GM23338 (cell line): ENCODE data around the gene HMGCL. TPM values are rescaled to one million over a fixed set of nuclear protein-coding genes. Genes with fewer than 3 reads are reported as not detected.

Source experiments
- ATAC-seq: fragments of 200-7000 bp; cut with Tn5 transposase; 3 replicates; pipeline ENCODE4 v1.9.1; 2020
- DNase-seq: peaks from one replicate; pipeline ENCODE4 v3.0.0-alpha.2; 2015; ENCODE audit warnings: low spot score
- H2AFZ ChIP-seq: fragments of 200-600 bp; sonication (generic); 2 replicates; pipeline ENCODE4 v1.8.0; 2016; ENCODE audit warnings: antibody characterized with exemption, mild to moderate bottlenecking, moderate library complexity
- H3F3A ChIP-seq: fragments of 200-600 bp; sonication (generic); replicated peaks from 2 replicates; pipeline ENCODE4 v1.8.0; 2017; ENCODE audit warnings: antibody characterized with exemption, mixed run types, low read depth
- H3K27ac ChIP-seq: fragments of 200-600 bp; sonication (generic); 2 replicates; pipeline ENCODE4 v1.6.1; 2016; ENCODE audit warnings: low read depth
- H3K27me3 ChIP-seq: fragments of 200-600 bp; sonication (generic); 2 replicates; pipeline ENCODE4 v1.8.0; 2016; ENCODE audit warnings: mild to moderate bottlenecking, mixed run types, moderate library complexity; ENCODE audit not compliant: insufficient read depth
- H3K36me3 ChIP-seq: fragments of 200-600 bp; sonication (generic); 2 replicates; pipeline ENCODE4 v1.8.0; 2016; ENCODE audit warnings: mild to moderate bottlenecking; ENCODE audit not compliant: insufficient read depth
- H3K4me1 ChIP-seq: fragments of 200-600 bp; sonication (generic); 2 replicates; pipeline ENCODE4 v1.8.0; 2016; ENCODE audit warnings: mild to moderate bottlenecking, moderate library complexity; ENCODE audit not compliant: insufficient read depth
- H3K4me2 ChIP-seq: fragments of 200-600 bp; sonication (generic); 2 replicates; pipeline ENCODE4 v1.7.1; 2017; ENCODE audit warnings: mixed run types
- H3K4me3 ChIP-seq: fragments of 200-600 bp; sonication (generic); 2 replicates; pipeline ENCODE4 v1.6.1; 2016; ENCODE audit warnings: mixed run types
- H3K79me2 ChIP-seq: fragments of 200-600 bp; sonication (generic); replicated peaks from 2 replicates; pipeline ENCODE4 v1.8.0; 2017; ENCODE audit warnings: mild to moderate bottlenecking; ENCODE audit not compliant: insufficient read depth
- H3K9me2 ChIP-seq: fragments of 200-600 bp; sonication (generic); 2 replicates; pipeline ENCODE4 v1.8.0; 2017; ENCODE audit not compliant: insufficient read depth
- H4K20me1 ChIP-seq: fragments of 200-600 bp; sonication (generic); replicated peaks from 2 replicates; pipeline ENCODE4 v1.8.0; 2017; ENCODE audit warnings: mild to moderate bottlenecking; ENCODE audit not compliant: insufficient read depth
- H3K27ac Mint-ChIP-seq: 2 replicates; pipeline ENCODE4 v1.8.0; 2020; ENCODE audit warnings: inconsistent platforms, mild to moderate bottlenecking, moderate library complexity, mixed read lengths
- H3K27me3 Mint-ChIP-seq: 3 replicates; pipeline ENCODE4 v1.8.0; 2022; ENCODE audit warnings: low read depth, mild to moderate bottlenecking, moderate library complexity, mixed read lengths, inconsistent platforms; ENCODE audit not compliant: insufficient read depth, poor library complexity
- H3K36me3 Mint-ChIP-seq: 3 replicates; pipeline ENCODE4 v1.8.0; 2021; ENCODE audit warnings: low read depth, mild to moderate bottlenecking, inconsistent platforms, moderate library complexity, mixed read lengths
- H3K4me1 Mint-ChIP-seq: 3 replicates; pipeline ENCODE4 v1.8.0; 2020; ENCODE audit warnings: mild to moderate bottlenecking, inconsistent platforms, mixed read lengths
- H3K4me3 Mint-ChIP-seq: 3 replicates; pipeline ENCODE4 v1.8.0; 2021; ENCODE audit warnings: moderate library complexity, mild to moderate bottlenecking, inconsistent platforms, mixed read lengths
- H3K9me3 Mint-ChIP-seq: 3 replicates; pipeline ENCODE4 v1.8.0; 2020; ENCODE audit warnings: moderate library complexity, mild to moderate bottlenecking, inconsistent platforms, mixed read lengths
- CREB1 ChIP-seq: fragments of 250-450 bp; sonication (Bioruptor Pico); IDR thresholded peaks from 2 replicates; pipeline ENCODE4 v1.5.0; 2020; ENCODE audit warnings: low read depth, mild to moderate bottlenecking, moderate library complexity
- ETS1 ChIP-seq: IDR thresholded peaks from 2 replicates; pipeline ENCODE4 v1.6.1; 2016; ENCODE audit warnings: antibody characterized with exemption
- EZH2 ChIP-seq: fragments of 200-600 bp; sonication (generic); IDR thresholded peaks from one replicate; pipeline ENCODE4 v1.8.0; 2017; ENCODE audit warnings: antibody characterized with exemption, mild to moderate bottlenecking, low read depth; ENCODE audit not compliant: unreplicated experiment
- EZH2phosphoT487 ChIP-seq: fragments of 200-600 bp; sonication (generic); IDR thresholded peaks from one replicate; pipeline ENCODE4 v1.8.1; 2018; ENCODE audit warnings: antibody characterized with exemption; ENCODE audit not compliant: unreplicated experiment
- JUNB ChIP-seq: IDR thresholded peaks from one replicate; pipeline ENCODE4 v1.6.1; 2016; ENCODE audit warnings: antibody characterized with exemption; ENCODE audit not compliant: unreplicated experiment
- NANOG ChIP-seq: IDR thresholded peaks from 2 replicates; pipeline ENCODE4 v1.6.1; 2016; ENCODE audit warnings: antibody characterized with exemption, borderline replicate concordance
- POLR2AphosphoS5 ChIP-seq: IDR thresholded peaks from 2 replicates; pipeline ENCODE4 v1.6.1; 2016; ENCODE audit warnings: antibody characterized with exemption, low read depth
- REST ChIP-seq: IDR thresholded peaks from one replicate; pipeline ENCODE4 v1.6.1; 2018; ENCODE audit warnings: antibody characterized with exemption; ENCODE audit not compliant: unreplicated experiment
- STAT1 ChIP-seq: IDR thresholded peaks from one replicate; pipeline ENCODE4 v1.6.1; 2016; ENCODE audit warnings: antibody characterized with exemption; ENCODE audit not compliant: unreplicated experiment
- ZNF114 ChIP-seq: fragments of 250-450 bp; sonication (Bioruptor Pico); IDR thresholded peaks from 2 replicates; pipeline ENCODE4 v1.5.0; 2020; ENCODE audit warnings: mild to moderate bottlenecking, moderate library complexity
- ZNF331 ChIP-seq: fragments of 250-450 bp; sonication (Bioruptor Pico); IDR thresholded peaks from 2 replicates; pipeline ENCODE4 v1.5.0; 2020; ENCODE audit warnings: low read depth, mild to moderate bottlenecking, moderate library complexity
- polyA plus RNA-seq: library from polyadenylated mRNA; unstranded; fragments of >200 nt; fragmentation: Nextera tagmentation; extraction: Ambion mirVana; gene quantifications from 2 replicates; pipeline ENCODE4 v1.2.1, GENCODE V29; 2016
- total RNA-seq: library from RNA; depleted of rRNA; stranded (reverse); fragments of >200 nt; shearing (Covaris generic); gene quantifications from 2 replicates; pipeline ENCODE4 v1.2.3, GENCODE V29; 2014
- TF ChIP-seq, protein P1 (sequence below), 2 experiments: fragments of 200-600 bp in 1 of 2; sonication (generic) in 1 of 2; conservative IDR thresholded peaks; 2 replicates each; pipeline versions ENCODE4 v1.5.1 to v1.6.1; 2016 to 2017; ENCODE audit warnings: antibody characterized with exemption in 2 of 2, low read depth in 2 of 2, mild to moderate bottlenecking in 2 of 2, moderate library complexity in 1 of 2
- TF ChIP-seq, protein P2 (sequence below): fragments of 250-450 bp; sonication (Bioruptor Pico); IDR thresholded peaks from 2 replicates; pipeline ENCODE4 v1.5.0; 2020; ENCODE audit warnings: mild to moderate bottlenecking, moderate library complexity

Gene HMGCL
- total and polyA plus RNA-seq, 2 experiments from 2014 or later, result 11.6 to 13.7 TPM

DNA sequence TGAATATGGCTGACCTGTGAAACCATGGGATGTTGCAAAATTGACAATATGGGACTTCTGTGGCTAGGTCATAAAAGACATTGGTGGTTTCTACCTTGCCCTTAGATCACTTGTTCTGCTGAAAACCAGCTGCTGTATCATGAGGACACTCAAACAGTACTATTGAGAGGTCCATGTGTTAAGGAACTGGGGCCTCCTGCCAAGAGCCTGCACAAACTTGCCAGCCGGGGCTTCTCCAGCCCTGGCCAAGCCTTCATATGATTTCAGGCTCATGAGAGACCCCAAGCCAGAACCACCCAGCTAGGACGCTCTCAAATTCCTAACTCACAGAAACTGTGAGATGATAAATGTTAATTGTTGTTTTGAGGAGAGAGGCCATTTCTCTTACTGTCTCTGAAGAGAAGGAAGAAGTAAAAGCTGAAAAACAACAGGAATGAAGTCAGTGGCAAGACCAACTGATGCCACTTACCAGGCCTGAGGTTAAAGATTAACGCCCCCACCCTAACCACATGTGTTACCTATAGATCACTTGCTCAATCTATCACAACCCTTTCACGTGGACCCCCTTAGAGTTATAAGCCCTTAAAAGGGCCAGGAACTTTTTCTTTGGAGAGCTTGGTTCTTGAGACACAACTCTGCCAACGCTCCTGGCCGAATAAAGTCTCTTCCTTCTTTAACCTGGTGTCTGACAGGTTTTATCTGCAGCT lies 50.9 kb downstream of the HMGCL start:
- no peak overlapping the region for H2AFZ ChIP-seq
- H3K27ac ChIP-seq, result no peak overlapping the region
- peaks cover 4% of the 10 kb centered on the region for H3K27me3 Mint-ChIP-seq

More for the DNA sequence above, 50.9 kb downstream of the HMGCL start:
- no peak for ATAC-seq
- Mint-ChIP-seq H3K9me3 (no peaks in the 10 kb centered on the region), H3K4me1 (peaks cover 6% of the 10 kb centered on the region), H3K4me3 (no peak overlapping the region), H3K36me3 (peaks cover 3% of the 10 kb centered on the region; the same call in 2 of the 3 replicates), H3K27ac (no peak overlapping the region)
- H3K9me2 ChIP-seq, result no peaks in the 10 kb centered on the region
- TF ChIP-seq STAT1 (no peak), ZNF114 (no peak), ZNF331 (CRISPR knock-in tag) (no peak), ETS1 (no peak), NANOG (no peak), REST (no peak), JUNB (no peak), POLR2AphosphoS5 (no peak), CREB1 (CRISPR knock-in tag) (no peak), EZH2 (no peak), EZH2phosphoT487 (no peak)
- TF ChIP-seq, protein P1, sequence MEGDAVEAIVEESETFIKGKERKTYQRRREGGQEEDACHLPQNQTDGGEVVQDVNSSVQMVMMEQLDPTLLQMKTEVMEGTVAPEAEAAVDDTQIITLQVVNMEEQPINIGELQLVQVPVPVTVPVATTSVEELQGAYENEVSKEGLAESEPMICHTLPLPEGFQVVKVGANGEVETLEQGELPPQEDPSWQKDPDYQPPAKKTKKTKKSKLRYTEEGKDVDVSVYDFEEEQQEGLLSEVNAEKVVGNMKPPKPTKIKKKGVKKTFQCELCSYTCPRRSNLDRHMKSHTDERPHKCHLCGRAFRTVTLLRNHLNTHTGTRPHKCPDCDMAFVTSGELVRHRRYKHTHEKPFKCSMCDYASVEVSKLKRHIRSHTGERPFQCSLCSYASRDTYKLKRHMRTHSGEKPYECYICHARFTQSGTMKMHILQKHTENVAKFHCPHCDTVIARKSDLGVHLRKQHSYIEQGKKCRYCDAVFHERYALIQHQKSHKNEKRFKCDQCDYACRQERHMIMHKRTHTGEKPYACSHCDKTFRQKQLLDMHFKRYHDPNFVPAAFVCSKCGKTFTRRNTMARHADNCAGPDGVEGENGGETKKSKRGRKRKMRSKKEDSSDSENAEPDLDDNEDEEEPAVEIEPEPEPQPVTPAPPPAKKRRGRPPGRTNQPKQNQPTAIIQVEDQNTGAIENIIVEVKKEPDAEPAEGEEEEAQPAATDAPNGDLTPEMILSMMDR (conservative IDR thresholded peaks at IDR 0.05; ENCODE audit: low read depth in 2 of 2), result no peak
- TF ChIP-seq, protein P2, sequence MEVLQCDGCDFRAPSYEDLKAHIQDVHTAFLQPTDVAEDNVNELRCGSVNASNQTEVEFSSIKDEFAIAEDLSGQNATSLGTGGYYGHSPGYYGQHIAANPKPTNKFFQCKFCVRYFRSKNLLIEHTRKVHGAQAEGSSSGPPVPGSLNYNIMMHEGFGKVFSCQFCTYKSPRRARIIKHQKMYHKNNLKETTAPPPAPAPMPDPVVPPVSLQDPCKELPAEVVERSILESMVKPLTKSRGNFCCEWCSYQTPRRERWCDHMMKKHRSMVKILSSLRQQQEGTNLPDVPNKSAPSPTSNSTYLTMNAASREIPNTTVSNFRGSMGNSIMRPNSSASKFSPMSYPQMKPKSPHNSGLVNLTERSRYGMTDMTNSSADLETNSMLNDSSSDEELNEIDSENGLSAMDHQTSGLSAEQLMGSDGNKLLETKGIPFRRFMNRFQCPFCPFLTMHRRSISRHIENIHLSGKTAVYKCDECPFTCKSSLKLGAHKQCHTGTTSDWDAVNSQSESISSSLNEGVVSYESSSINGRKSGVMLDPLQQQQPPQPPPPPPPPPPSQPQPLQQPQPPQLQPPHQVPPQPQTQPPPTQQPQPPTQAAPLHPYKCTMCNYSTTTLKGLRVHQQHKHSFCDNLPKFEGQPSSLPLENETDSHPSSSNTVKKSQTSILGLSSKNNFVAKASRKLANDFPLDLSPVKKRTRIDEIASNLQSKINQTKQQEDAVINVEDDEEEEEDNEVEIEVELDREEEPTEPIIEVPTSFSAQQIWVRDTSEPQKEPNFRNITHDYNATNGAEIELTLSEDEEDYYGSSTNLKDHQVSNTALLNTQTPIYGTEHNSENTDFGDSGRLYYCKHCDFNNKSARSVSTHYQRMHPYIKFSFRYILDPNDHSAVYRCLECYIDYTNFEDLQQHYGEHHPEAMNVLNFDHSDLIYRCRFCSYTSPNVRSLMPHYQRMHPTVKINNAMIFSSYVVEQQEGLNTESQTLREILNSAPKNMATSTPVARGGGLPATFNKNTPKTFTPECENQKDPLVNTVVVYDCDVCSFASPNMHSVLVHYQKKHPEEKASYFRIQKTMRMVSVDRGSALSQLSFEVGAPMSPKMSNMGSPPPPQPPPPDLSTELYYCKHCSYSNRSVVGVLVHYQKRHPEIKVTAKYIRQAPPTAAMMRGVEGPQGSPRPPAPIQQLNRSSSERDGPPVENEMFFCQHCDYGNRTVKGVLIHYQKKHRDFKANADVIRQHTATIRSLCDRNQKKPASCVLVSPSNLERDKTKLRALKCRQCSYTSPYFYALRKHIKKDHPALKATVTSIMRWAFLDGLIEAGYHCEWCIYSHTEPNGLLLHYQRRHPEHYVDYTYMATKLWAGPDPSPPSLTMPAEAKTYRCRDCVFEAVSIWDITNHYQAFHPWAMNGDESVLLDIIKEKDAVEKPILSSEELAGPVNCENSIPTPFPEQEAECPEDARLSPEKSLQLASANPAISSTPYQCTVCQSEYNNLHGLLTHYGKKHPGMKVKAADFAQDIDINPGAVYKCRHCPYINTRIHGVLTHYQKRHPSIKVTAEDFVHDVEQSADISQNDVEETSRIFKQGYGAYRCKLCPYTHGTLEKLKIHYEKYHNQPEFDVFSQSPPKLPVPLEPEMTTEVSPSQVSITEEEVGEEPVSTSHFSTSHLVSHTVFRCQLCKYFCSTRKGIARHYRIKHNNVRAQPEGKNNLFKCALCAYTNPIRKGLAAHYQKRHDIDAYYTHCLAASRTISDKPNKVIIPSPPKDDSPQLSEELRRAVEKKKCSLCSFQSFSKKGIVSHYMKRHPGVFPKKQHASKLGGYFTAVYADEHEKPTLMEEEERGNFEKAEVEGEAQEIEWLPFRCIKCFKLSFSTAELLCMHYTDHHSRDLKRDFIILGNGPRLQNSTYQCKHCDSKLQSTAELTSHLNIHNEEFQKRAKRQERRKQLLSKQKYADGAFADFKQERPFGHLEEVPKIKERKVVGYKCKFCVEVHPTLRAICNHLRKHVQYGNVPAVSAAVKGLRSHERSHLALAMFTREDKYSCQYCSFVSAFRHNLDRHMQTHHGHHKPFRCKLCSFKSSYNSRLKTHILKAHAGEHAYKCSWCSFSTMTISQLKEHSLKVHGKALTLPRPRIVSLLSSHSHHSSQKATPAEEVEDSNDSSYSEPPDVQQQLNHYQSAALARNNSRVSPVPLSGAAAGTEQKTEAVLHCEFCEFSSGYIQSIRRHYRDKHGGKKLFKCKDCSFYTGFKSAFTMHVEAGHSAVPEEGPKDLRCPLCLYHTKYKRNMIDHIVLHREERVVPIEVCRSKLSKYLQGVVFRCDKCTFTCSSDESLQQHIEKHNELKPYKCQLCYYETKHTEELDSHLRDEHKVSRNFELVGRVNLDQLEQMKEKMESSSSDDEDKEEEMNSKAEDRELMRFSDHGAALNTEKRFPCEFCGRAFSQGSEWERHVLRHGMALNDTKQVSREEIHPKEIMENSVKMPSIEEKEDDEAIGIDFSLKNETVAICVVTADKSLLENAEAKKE (CRISPR knock-in tag), result no peak
- peaks cover 30% of the 10 kb centered on the region for H3K79me2 ChIP-seq
- H4K20me1 ChIP-seq, result peaks cover 7% of the 10 kb centered on the region
- H3K4me2 ChIP-seq, result no peak overlapping the region
- H3K36me3 ChIP-seq, result peaks cover under 1% of the 10 kb centered on the region; the same call in 1 of the 2 replicates
- peaks cover 14% of the 10 kb centered on the region; the same call in 1 of the 2 replicates for H3K4me1 ChIP-seq
- H3K4me3 ChIP-seq, result no peak overlapping the region
- no peaks in the 10 kb centered on the region for H3K27me3 ChIP-seq
- no peak for DNase-seq
- 0 out of 2 replicates have a peak, but pooled peaks cover 4% of the 10 kb centered on the region for H3F3A ChIP-seq
